Heart right ventricle (tissue), 16 donors: ENCODE measurements around the gene PIGA. TPM values are rescaled to one million over a fixed set of nuclear protein-coding genes. Genes with fewer than 3 reads are reported as not detected.

Source experiments
- ATAC-seq, 8 donors: fragments of 200-7000 bp; cut with Tn5 transposase; one replicate each; pipeline ENCODE4 v1.9.1; 2020; ENCODE audit warnings: mild to moderate bottlenecking in 8 of 8, moderate library complexity in 8 of 8, moderate number of reproducible peaks in 1 of 8
- DNase-seq, 2 donors: peaks; one replicate each; pipeline ENCODE4 v3.0.0-alpha.2; 2020
- H3K27ac ChIP-seq, 10 donors: fragments of 200-600 bp; sonication (generic) in 2 of 10; one replicate each; pipeline versions ENCODE4 v1.5.0 to v1.8.0; 2020 to 2022; ENCODE audit warnings: mild to moderate bottlenecking in 3 of 10
- H3K27me3 ChIP-seq, 7 donors: fragments of 200-600 bp; one replicate each; pipeline ENCODE4 v1.8.0; 2021 to 2022; ENCODE audit warnings: mild to moderate bottlenecking in 2 of 7
- H3K36me3 ChIP-seq, 9 donors: fragments of 200-600 bp; sonication (generic) in 1 of 9; one replicate each; pipeline versions ENCODE4 v1.5.0 to v1.8.0; 2020 to 2022; ENCODE audit warnings: mild to moderate bottlenecking in 2 of 9
- H3K4me1 ChIP-seq, 9 donors: fragments of 200-600 bp; sonication (generic) in 1 of 9; one replicate each; pipeline versions ENCODE4 v1.5.0 to v1.8.0; 2020 to 2022; ENCODE audit warnings: mild to moderate bottlenecking in 4 of 9
- H3K4me3 ChIP-seq, 10 donors: fragments of 200-600 bp; sonication (generic) in 2 of 10; one replicate each; pipeline versions ENCODE4 v1.5.0 to v1.8.0; 2020 to 2022; ENCODE audit warnings: mild to moderate bottlenecking in 7 of 10, moderate library complexity in 2 of 10
- H3K9me3 ChIP-seq, 11 donors: fragments of 200-600 bp in 10 of 11; sonication (generic) in 2 of 11; one replicate each; pipeline versions ENCODE4 v1.5.0 to v1.8.0; 2013 to 2022; ENCODE audit warnings: mild to moderate bottlenecking in 2 of 11, control low read depth in 1 of 11, moderate library complexity in 1 of 11
- CTCF ChIP-seq, 9 donors: fragments of 200-600 bp; sonication (generic) in 2 of 9; IDR thresholded peaks; one replicate each; pipeline versions ENCODE4 v1.5.0 to v1.8.0; 2021 to 2022; ENCODE audit warnings: antibody characterized with exemption in 9 of 9, mild to moderate bottlenecking in 5 of 9, moderate library complexity in 1 of 9
- WGBS, 2 donors: extraction: QIAGEN DNeasy Blood & Tissue Kit; methylation state at CpG; one replicate each; pipeline ENCODE4 v1.1.7; 2013; ENCODE audit warnings: inconsistent platforms in 1 of 2; 5-methylcytosine and 5-hydroxymethylcytosine counted together
- intact Hi-C, 10 donors: fragments of 100-400 bp; cut with DNase I; formaldehyde crosslinking; loops; one replicate each; pipeline versions ENCODE4 v1.11.1 to v1.14.2; 2022
- polyA plus RNA-seq, 2 donors: library from polyadenylated mRNA; stranded (reverse); fragments of 200-250 nt; gene quantifications; one replicate each; pipeline ENCODE4 v1.2.3, GENCODE V29; 2013
- total RNA-seq, 10 donors: library from RNA; stranded (reverse); fragmentation: NEBNext Ultra II Directional in 3 of 10; extraction: Animal tissue kit (Norgen Biotek cat#: 25700) in 3 of 10; gene quantifications; one replicate each; pipeline versions ENCODE4 v1.2.1 to v1.2.4, GENCODE V29; 2021 to 2023
- donor health status: Arrhythmogenic right ventricular cardiomyopathy.
- donor health status: ischemic (EF 13 %, LVEDD 7.1; RV severe dilation, severe dysfunction).
- donor health status: healthy with polysubstance abuse.
- donor health status: DM: no; HTN: yes; CAD: no.
- donor health status: DM: no; HTN: no; CAD: no.
- donor health status: ischemic (EF 25% LVEDD 6.9; RV normal size, moderate dysfunction).
- donor health status: ischemic (EF 25% LVEDD 5.7; RV mildly dilated, moderate dysfunction).
- donor health status: healthy.
- donor health status: DM: yes; HTN: yes; CAD: no.
- donor health status: Ischemic cardiomyopathy.
- donor health status: ischemic (EF 35%, LVEDD 5.7; RV mildly dilated, moderate dysfunction).
- donor health status: nonischemic (EF 11% LVEDD 7.7; RV severe dilation, severe dysfunction).
- donor health status: DM: yes; HTN: yes; CAD: no.
- donor health status: PGD.
- donor health status: ischemic (EF 29% LVEDD 5.4; RV normal size, mild dysfunction).
- donor health status: nonischemic (EF 23%, LVEDD 6.1; RV moderate dilation, normal function).

The PIGA gene
- total and polyA plus RNA-seq, 12 donors = 3.1 to 7.3 (median 4.9) TPM

GRCh38 chrX:15301924-15302323 is 33.4 kb downstream of the PIGA start:
- intact Hi-C loops = loop anchor here in 2 of 10 donors (5.0 kb wide), 2 partner anchors 40 to 165 kb away; no protein-coding TSS in a partner anchor
- Histone ChIP-seq H3K27ac (peak overlapping the region in 1 of 10 donors; percentile 31), H3K36me3 (no peaks in the 10 kb centered on the region), H3K4me3 (no peak overlapping the region), H3K9me3 (no peaks in the 10 kb centered on the region), H3K27me3 (peaks cover 0 to 14% (median 0%) of the 10 kb centered on the region in 7 donors), H3K4me1 (peaks cover 0 to 51% (median 20%) of the 10 kb centered on the region in 9 donors)
- ATAC-seq (peak; percentile 45 to 89 (median 67)), DNase-seq (peak in 1 of 2 donors; percentile 23)
- 35 to 46% methylated on average over 4 of the region's 4 CpGs for WGBS, 2 donors
- TF ChIP-seq CTCF (IDR thresholded peaks at IDR 0.05) = no peak

- DNase-seq (no peak), ATAC-seq (no peak)
- peak overlapping the region in 2 of 10 donors; percentile 8 to 14 for H3K4me3 ChIP-seq
- H3K36me3 ChIP-seq = no peaks in the 10 kb centered on the region
- WGBS, 2 donors = 57 to 60% methylated on average over 4 of the region's 4 CpGs
- peak in 8 of 9 donors; percentile 14 to 66 (median 54) for TF ChIP-seq CTCF (IDR thresholded peaks at IDR 0.05)
- H3K27me3 ChIP-seq = peaks cover 0 to 14% (median 0%) of the 10 kb centered on the region in 7 donors
- peak overlapping the region in 7 of 10 donors; percentile 68 to 86 (median 77) for H3K27ac ChIP-seq
- no peaks in the 10 kb centered on the region for H3K9me3 ChIP-seq
- H3K4me1 ChIP-seq = peaks cover 0 to 51% (median 20%) of the 10 kb centered on the region in 9 donors
- intact Hi-C loops = loop anchor here in 3 of 10 donors (2.0 to 5.0 kb wide), 3 partner anchors 42 to 169 kb away; no protein-coding TSS in a partner anchor
Measured at GRCh38 chrX:15299941-15300851, 35.1 kb downstream of the PIGA start.

GRCh38 chrX:15298780-15299179 is 36.5 kb downstream of the PIGA start:
- Histone ChIP-seq H3K27me3 (peaks cover 0 to 18% (median 0%) of the 10 kb centered on the region in 7 donors), H3K27ac (peak overlapping the region; percentile 44 to 86 (median 76)), H3K4me1 (peaks cover 0 to 51% (median 20%) of the 10 kb centered on the region in 9 donors), H3K4me3 (peak overlapping the region in 2 of 10 donors; percentile 3 to 14), H3K36me3 (no peaks in the 10 kb centered on the region), H3K9me3 (no peaks in the 10 kb centered on the region)
- ATAC-seq = peak; percentile 65 to 84 (median 71)
- no peak for TF ChIP-seq CTCF (IDR thresholded peaks at IDR 0.05)
- intact Hi-C loops = loop anchor here in 1 of 10 donors (2.0 kb wide), 1 partner anchor 170 kb away; no protein-coding TSS in a partner anchor
- DNase-seq = no peak
- WGBS, 2 donors = 51 to 53% methylated on average over 3 of the region's 3 CpGs

DNA sequence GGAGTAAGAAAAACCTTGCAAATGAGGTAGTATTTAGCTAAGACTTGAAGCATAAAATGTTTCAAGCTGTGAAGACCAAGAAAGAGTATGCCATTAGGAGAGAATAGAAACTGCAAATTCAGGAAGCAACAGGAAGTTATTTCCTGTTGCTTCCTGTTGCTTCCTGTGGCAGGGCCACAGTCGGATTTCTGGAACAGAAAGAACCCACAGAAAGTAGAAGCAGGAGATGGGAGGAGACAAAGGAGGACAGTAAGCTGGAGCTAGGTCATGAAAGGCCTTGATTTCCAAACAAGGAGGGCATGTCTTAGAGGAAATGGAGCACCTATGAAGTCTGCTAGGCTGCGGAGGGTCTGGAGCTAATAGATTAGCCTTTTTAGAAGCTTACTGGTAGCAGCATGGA is 37.1 kb downstream of the PIGA start:
- peak in 7 of 8 donors; percentile 14 to 62 (median 50) for ATAC-seq
- peaks cover 0 to 51% (median 20%) of the 10 kb centered on the region in 9 donors for H3K4me1 ChIP-seq
- no peak for DNase-seq
- H3K4me3 ChIP-seq = peak overlapping the region in 2 of 10 donors; percentile 3 to 14
- H3K9me3 ChIP-seq = no peaks in the 10 kb centered on the region
- H3K36me3 ChIP-seq = no peaks in the 10 kb centered on the region
- no peak for TF ChIP-seq CTCF (IDR thresholded peaks at IDR 0.05)
- WGBS, 2 donors = 31 to 45% methylated on average over 2 of the region's 2 CpGs
- peak overlapping the region; percentile 58 to 86 (median 76) for H3K27ac ChIP-seq
- intact Hi-C loops = loop anchor here in 1 of 10 donors (2.0 kb wide), 1 partner anchor 171 kb away; no protein-coding TSS in a partner anchor
- H3K27me3 ChIP-seq = peaks cover 0 to 14% (median 0%) of the 10 kb centered on the region in 7 donors
